Right forelimb (tissue), 1 donor: Measurements from ENCODE around the gene ERVV-1.

ENCODE experiments used
- DNase-seq: peaks from one replicate; pipeline ENCODE4 v3.0.0-alpha.2; 2018

Gene ERVV-1

DNA sequence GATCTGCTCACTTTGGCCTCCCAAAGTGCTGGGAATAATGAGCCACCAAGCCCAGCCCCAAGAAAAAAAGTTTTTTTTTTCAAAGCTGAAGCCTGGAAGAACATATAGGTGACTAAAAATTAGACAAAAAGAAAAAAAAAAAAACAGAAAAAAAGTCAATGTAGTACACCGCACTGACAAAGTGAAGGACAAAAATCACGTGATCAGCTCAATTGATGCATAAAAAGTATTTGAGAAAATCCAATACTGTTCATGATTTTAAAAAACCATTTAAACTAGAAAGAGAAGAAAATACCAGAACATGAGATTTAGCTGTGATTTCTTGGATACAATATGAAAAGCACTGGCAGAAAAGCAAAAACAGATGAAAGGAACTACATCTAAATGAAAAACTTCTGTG is 20.3 kb downstream of the ERVV-1 start:
- DNase-seq = no peak

GRCh38 chr19:53034948-53035675 is 21.4 kb downstream of the ERVV-1 start:
- DNase-seq = no peak

- peak; percentile 60 for DNase-seq
Measured at GRCh38 chr19:53037101-53038097, 23.7 kb downstream of the ERVV-1 start.

GRCh38 chr19:53041366-53041765 is 27.6 kb downstream of the ERVV-1 start:
- no peak for DNase-seq

DNA sequence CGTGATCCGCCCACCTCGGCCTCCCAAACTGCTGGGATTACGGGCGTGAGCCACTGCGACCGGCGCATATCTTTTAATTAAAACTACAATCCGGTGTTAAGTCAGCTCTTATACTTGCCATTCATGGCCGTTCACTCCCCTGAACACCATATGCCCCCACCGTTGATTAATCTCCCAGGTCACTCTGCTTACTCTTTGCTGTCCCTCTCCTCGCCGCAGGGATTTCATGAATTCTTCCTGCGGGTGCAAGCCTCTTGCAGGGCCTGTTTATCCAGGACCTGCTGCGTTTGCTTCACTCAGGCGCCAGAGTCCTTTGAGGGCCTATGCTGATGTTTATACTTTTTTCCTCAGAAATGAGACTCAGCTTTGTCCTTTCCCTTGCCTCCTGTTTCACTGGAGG is 31.8 kb downstream of the ERVV-1 start:
- DNase-seq = no peak

DNA sequence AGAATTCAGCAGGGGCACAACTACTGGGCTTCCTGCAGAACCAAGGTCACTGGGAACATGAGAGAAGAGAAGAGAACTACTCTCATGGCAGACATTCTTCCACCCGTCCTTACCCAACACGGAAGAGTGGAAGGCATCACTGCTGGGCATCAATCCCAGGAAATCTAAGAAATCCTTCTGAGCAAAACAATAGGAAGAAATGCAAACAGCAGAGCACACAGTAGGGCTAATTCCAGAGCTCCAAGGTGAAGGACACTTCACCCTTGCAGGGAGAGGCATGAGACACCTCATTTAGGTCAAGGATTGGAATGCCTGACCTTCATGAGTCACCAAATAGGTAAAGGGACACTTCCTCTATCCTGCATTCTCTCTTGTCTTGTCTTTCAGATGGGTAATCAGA is 33.7 kb downstream of the ERVV-1 start:
- no peak for DNase-seq

DNA sequence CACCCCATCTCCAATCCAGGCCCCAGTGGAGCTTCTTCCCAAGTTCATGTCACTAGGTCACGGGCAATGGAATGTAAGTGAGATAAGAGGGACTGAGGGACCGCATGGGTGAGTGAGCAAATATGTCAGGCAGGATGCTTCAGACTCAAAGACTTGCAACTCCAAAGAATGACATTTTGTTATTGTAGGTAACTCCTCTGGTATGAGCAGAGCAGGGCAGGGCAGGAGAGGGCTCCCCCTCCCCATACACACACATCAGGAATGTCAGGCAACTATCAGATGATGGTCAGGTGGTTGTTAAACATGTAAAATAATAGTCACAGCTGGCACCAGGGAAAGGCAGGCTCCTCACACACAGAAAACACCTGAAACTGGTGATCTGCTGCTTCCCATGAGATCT is 41.4 kb downstream of the ERVV-1 start:
- no peak for DNase-seq

- no peak for DNase-seq
Measured at GRCh38 chr19:53057904-53058580, 44.3 kb downstream of the ERVV-1 start.
